Measurements from ENCODE around the gene MRPL24.

DNA sequence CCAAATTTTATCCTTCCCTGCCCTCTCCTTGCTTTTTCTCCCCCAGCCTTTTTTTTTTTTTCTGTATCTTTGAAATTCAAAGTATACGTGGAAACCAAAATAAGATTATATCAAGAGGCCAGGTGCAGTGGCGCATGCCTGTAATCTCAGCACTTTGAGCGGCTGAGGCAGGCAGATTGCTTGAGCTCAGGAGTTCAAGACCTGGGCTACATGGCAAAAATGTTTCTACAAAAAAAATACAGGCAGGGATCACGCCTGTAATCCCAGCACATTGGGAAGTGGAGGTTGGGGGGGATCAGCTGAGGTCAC lies 19.9 kb upstream of the MRPL24 start:
- TF ChIP-seq CSDC2 (CRISPR knock-in tag; IDR thresholded peaks at IDR 0.05) (no peak), PPARA (CRISPR knock-in tag; IDR thresholded peaks at IDR 0.05; ENCODE audit: borderline replicate concordance) (no peak), ESRRG (CRISPR knock-in tag; IDR thresholded peaks at IDR 0.05) (no peak), TOX (CRISPR knock-in tag; IDR thresholded peaks at IDR 0.05; ENCODE audit: borderline replicate concordance) (no peak), ARNTL (CRISPR knock-in tag; IDR thresholded peaks at IDR 0.05; ENCODE audit: borderline replicate concordance, low read depth) (no peak), ZNF70 (CRISPR knock-in tag; IDR thresholded peaks at IDR 0.05) (no peak), ZFP30 (CRISPR knock-in tag; IDR thresholded peaks at IDR 0.05) (no peak)
- TF ChIP-seq, protein P1, sequence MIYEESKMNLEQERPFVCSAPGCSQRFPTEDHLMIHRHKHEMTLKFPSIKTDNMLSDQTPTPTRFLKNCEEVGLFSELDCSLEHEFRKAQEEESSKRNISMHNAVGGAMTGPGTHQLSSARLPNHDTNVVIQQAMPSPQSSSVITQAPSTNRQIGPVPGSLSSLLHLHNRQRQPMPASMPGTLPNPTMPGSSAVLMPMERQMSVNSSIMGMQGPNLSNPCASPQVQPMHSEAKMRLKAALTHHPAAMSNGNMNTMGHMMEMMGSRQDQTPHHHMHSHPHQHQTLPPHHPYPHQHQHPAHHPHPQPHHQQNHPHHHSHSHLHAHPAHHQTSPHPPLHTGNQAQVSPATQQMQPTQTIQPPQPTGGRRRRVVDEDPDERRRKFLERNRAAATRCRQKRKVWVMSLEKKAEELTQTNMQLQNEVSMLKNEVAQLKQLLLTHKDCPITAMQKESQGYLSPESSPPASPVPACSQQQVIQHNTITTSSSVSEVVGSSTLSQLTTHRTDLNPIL (CRISPR knock-in tag; IDR thresholded peaks at IDR 0.05; ENCODE audit: low read depth) = no peak
- TF ChIP-seq, protein P2, sequence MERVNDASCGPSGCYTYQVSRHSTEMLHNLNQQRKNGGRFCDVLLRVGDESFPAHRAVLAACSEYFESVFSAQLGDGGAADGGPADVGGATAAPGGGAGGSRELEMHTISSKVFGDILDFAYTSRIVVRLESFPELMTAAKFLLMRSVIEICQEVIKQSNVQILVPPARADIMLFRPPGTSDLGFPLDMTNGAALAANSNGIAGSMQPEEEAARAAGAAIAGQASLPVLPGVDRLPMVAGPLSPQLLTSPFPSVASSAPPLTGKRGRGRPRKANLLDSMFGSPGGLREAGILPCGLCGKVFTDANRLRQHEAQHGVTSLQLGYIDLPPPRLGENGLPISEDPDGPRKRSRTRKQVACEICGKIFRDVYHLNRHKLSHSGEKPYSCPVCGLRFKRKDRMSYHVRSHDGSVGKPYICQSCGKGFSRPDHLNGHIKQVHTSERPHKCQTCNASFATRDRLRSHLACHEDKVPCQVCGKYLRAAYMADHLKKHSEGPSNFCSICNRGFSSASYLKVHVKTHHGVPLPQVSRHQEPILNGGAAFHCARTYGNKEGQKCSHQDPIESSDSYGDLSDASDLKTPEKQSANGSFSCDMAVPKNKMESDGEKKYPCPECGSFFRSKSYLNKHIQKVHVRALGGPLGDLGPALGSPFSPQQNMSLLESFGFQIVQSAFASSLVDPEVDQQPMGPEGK (CRISPR knock-in tag; IDR thresholded peaks at IDR 0.05; ENCODE audit: borderline replicate concordance) = no peak

Measured in SK-N-SH treated with all-trans-retinoic acid at 6 μM for 48 hours (cell line).